DMS114 treated with DMSO at 0.1 percent for 48 hours (cell line): ENCODE data around the gene ZNF669.
"Not testable (repeated sequence)": the region's sequence is repeated elsewhere in the genome, so short reads cannot be mapped to it uniquely, and the experiment has no call there.

Experiments used
- DNase-seq: peaks from one replicate; lab custom pipeline; 2025; ENCODE audit not compliant: unreplicated experiment; lab: John Stamatoyannopoulos, UW

The ZNF669 gene

GRCh38 chr1:247103859-247104591 is at the start of gene ZNF669:
Gene ZNF669, minus strand, starts transcription at chr1:247104356. Its CDS starts 157 bp downstream, at chr1:247104199.
- peak; percentile 87 for DNase-seq

GRCh38 chr1:247147781-247148180 is 43.6 kb upstream of the ZNF669 start:
- DNase-seq: no peak

DNA sequence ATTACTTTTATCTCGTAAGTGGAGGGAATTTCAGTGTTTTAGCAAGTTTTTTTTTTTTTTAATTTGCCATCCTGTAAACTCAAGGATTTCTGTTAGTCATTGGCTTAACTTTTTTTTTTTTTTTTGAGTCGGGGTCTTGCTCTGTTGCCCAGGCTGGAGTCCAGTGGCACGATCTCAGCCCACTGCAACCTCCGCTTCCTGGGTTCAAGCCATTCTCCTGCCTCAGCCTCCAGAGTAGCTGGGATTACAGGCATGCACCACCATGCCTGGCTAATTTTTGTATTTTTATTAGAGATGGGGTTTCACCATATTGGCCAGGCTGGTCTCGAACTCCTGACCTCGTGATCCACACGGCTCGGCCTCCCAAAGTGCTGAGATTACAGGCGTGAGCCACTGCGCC is 43.0 kb upstream of the ZNF669 start:
- not testable (repeated sequence) for DNase-seq

DNA sequence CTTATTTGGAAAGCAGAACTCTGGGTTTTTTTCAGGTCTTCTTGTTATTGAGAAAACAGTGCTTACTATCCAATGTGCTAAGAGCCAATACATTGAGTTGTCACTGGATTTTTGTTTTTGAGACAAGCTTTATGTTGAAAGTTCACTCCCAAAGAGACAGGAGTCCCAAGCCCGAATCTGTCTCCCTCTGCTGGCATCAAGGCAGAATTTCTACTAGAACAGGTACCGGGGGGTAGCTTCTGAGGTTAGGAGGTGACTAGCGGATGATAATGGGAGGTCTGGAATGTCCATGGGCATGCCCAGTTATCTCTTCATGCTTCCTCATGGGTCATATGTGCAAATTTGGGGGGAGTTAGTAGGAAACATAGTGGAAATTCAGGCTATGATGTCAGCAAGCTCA is 42.5 kb upstream of the ZNF669 start:
- no peak for DNase-seq

- DNase-seq: no peak
Observed at GRCh38 chr1:247145279-247145678, 41.1 kb upstream of the ZNF669 start.

DNA sequence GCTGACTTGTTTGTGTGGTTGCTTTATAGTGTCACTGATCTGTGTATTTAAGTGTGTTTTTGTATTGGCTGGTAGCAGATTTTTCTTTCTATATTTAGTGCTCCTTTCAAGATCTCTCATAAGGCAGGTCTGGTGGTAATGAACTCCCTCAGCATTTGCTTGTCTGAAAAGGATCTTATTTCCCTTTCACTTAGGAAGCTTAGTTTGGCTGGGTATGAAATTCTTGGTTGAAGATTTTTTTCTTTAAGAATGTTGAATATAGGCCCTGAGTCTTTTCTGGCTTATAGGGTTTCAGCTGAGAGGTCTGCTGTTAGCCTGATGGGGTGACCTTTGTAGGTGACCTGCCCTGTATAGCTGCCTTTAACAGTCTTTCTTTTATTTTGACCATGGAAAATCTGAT is 35.4 kb upstream of the ZNF669 start:
- DNase-seq: not testable (repeated sequence)

GRCh38 chr1:247131236-247131635 is 27.1 kb upstream of the ZNF669 start:
- DNase-seq: no peak

- DNase-seq: not testable (repeated sequence)
Observed at GRCh38 chr1:247127519-247128282, 23.5 kb upstream of the ZNF669 start.

DNA sequence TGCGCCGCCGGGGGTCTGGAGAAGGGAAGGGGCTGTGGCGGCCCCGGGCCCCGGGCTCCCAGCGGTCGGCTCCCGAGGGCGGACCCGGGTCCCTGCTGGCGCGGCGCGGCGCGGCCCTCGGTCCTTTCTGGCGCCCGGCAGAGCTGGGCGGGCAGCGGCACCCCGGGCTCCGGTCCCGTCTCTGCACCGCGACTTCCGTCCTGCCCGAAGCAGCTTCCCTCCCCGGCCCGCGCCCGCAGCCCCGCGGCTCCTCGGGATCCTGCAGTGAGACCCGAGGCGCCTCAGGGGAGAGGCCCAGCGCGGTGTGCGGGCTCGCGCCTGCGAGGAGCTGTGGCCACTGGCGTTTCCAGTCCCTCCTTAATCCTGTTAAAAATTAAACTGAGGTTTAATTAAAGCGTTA is 22.4 kb upstream of the ZNF669 start:
- not testable (repeated sequence) for DNase-seq

DNA sequence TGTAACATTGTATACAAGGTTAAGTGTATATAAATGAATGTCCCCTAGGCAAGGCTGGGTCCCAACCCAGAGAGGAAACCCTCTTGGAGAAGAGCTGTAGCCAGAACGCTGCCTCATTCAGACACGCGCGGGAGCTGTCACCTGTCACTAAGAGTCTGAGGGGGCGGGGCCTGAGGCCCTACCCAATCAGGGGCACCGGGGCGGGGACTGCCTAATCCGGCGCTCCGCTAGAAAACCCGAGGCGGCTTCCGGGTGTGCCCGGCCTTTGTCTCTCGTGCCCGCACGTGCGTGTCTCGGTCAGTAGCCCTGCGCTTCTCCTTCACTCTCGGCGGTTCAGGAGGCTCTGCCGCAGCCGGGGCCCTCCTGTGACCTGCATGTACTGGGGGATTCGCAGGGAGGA is 22.0 kb upstream of the ZNF669 start:
- not testable (repeated sequence) for DNase-seq

GRCh38 chr1:247121382-247121781 is 17.2 kb upstream of the ZNF669 start:
- no peak for DNase-seq

GRCh38 chr1:247120408-247120668 is 16.2 kb upstream of the ZNF669 start:
- DNase-seq: not testable (repeated sequence)

- DNase-seq: no peak
Observed at GRCh38 chr1:247119600-247120407, 15.6 kb upstream of the ZNF669 start.

DNA sequence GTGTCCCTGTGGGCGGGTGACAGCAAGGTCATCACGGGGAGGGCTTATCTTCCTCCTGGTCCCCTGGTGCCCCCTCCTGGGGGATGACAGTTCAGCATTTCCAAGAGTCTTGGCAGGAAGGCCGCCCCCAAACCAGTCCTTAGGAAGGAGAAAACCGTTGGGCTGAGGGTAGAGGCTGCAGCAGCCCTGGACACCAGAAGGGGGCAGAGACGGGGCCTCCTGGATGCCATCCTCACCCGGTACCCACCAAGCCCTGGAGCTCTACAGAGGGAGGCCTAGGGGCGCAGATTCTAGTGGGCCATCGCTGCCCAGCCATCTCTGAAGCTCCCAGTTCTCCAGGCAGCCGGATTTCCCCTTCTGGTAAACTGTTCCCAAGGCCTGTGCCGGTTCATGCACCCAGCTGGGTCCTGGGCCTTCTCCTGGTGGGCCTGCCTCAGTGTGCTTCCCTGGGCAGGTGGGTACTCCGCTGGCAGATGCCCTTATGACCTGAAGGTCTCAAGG is 14.8 kb upstream of the ZNF669 start:
- peak; percentile 25 for DNase-seq

GRCh38 chr1:247115545-247115944 is 11.4 kb upstream of the ZNF669 start:
- DNase-seq: no peak

GRCh38 chr1:247115141-247115510 is 11.0 kb upstream of the ZNF669 start:
- no peak for DNase-seq

DNA sequence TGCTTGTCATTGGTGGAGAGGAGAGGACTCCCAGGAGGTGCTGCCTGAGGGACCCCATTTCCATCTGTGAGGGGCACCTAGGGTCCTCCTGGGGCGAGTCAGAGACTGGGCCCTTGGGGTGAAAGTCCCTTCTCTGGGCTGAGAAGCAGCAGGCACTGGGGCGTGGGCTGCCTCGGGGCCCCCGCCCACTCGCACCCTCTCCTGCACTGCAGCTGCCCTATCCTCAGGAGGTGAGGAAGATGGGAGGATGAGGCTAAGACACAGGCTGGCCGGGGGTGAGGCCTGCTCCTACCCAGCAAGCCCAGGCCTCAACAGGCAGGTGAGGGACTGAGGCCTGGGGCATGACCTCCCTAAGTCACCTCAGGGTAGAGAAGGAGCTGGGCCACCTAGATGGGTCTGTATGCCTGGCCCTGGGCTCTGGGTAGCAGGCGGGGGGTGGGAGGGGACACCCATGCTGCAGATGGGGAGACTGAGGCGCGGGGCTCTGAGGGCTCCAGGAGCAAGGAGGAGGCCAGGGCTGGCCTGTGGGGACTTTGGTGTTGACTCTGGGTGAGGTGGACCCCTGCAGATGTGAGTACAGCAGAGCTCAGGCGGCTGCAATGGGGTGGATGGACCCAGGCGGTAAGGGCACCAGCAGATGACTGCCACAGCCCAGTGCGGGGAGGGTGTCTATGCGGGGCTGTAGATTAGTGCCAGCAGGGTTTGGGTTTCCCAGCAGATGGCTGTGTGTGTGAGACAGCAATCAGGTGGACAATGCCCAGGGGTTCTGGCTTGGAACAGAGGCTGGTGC is 10.4 kb upstream of the ZNF669 start:
- no peak for DNase-seq

GRCh38 chr1:247113733-247114271 is 9.6 kb upstream of the ZNF669 start:
- DNase-seq: no peak

DNA sequence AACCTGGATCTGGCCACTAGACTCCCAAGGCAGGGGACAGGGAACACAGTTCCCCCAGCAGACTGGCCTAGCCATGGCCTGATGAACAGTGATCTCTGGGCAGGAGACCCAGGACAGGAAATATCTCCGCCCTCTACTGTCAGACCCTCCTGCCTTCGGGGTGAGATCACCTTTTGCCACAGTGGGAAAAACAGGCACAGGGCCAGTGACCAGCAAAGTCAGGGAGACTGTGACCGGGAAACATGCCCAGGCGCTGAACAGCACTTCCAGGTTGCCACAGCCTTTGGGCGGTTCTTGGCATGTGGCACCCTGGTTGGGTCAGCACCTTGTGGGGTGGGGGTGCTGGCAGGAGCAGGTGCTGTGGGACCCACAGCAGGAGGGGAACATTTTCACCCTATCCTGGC is 8.9 kb upstream of the ZNF669 start:
- no peak for DNase-seq

- no peak for DNase-seq
Observed at GRCh38 chr1:247112479-247112781, 8.3 kb upstream of the ZNF669 start.
